Lower leg skin (tissue), 4 donors: ENCODE measurements around the gene NUDT8. TPM values are rescaled to one million over a fixed set of nuclear protein-coding genes. Genes with fewer than 3 reads are reported as not detected.

Source experiments
- DNase-seq, 2 donors: peaks; one replicate each; pipeline ENCODE4 v3.0.0-alpha.2; 2019; ENCODE audit warnings: low spot score in 2 of 2
- H3K4me3 ChIP-seq: fragments of 200-600 bp; sonication (generic); 2 replicates; pipeline ENCODE4 v1.5.1; 2017; ENCODE audit warnings: mild to moderate bottlenecking, low read depth; ENCODE audit not compliant: poor library complexity, severe bottlenecking
- POLR2A ChIP-seq, 2 donors: fragments of 450-650 bp; IDR thresholded peaks; one replicate each; pipeline ENCODE4 v1.6.1; 2016 to 2017; ENCODE audit warnings: antibody characterized with exemption in 2 of 2, mild to moderate bottlenecking in 1 of 2, moderate library complexity in 1 of 2
- WGBS, 2 donors: methylation state at CpG; one replicate each; pipeline ENCODE4 v1.1.5; 2018; 5-methylcytosine and 5-hydroxymethylcytosine counted together
- intact Hi-C: fragments of 100-400 bp; cut with DNase I; formaldehyde crosslinking; loops from one replicate; pipeline ENCODE4 v1.15.0; 2023; ENCODE audit warnings: low total_unique reads
- total RNA-seq, 4 donors: library from RNA; depleted of rRNA; stranded (reverse); fragments of >200 nt; gene quantifications; one replicate each; pipeline ENCODE4 v1.1.0, GENCODE V29; 2016
- TF ChIP-seq, protein P1 (sequence below), 3 donors: fragments of 450-650 bp; IDR thresholded peaks; one replicate each; pipeline ENCODE4 v1.5.1; 2016; ENCODE audit warnings: antibody characterized with exemption in 3 of 3, mild to moderate bottlenecking in 3 of 3, moderate library complexity in 2 of 3

The NUDT8 gene
- total RNA-seq, 4 donors from 2014 or later, result 42.1 to 89.4 (median 55.1) TPM

DNA sequence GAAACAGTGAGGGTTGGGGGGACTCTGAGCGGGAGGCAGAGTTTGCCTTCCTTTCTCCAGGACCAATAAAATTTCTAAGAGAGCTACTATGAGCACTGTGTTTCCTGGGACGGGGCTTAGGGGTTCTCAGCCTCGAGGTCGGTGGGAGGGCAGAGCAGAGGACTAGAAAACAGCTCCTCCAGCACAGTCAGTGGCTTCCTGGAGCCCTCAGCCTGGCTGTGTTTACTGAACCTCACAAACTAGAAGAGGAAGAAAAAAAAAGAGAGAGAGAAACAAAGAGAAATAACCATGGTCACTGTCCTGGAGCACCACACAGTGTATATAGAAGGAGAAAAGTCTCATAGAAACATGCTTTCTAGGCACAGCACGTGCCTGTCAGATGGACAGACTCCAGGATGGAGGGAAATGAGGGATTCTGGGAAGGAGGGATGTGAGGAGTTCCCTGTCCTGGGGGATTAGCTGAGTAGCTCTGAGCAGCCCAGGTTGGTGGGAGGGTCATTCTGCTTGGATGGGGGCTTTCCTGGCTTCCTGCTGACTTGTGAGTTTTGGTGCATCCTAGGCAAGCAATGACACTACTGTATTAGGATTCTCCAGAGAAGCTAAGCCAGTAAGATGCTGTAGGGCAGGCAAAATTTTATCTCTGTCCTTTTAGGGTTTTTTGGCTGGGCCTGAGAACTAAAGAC is 43.0 kb downstream of the NUDT8 start:
- WGBS, 2 donors, result 82 to 92% methylated on average over 4 to 5 of the region's 5 CpGs
- DNase-seq, result no peak
- H3K4me3 ChIP-seq, result no peak overlapping the region
- TF ChIP-seq, protein P1, sequence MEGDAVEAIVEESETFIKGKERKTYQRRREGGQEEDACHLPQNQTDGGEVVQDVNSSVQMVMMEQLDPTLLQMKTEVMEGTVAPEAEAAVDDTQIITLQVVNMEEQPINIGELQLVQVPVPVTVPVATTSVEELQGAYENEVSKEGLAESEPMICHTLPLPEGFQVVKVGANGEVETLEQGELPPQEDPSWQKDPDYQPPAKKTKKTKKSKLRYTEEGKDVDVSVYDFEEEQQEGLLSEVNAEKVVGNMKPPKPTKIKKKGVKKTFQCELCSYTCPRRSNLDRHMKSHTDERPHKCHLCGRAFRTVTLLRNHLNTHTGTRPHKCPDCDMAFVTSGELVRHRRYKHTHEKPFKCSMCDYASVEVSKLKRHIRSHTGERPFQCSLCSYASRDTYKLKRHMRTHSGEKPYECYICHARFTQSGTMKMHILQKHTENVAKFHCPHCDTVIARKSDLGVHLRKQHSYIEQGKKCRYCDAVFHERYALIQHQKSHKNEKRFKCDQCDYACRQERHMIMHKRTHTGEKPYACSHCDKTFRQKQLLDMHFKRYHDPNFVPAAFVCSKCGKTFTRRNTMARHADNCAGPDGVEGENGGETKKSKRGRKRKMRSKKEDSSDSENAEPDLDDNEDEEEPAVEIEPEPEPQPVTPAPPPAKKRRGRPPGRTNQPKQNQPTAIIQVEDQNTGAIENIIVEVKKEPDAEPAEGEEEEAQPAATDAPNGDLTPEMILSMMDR (IDR thresholded peaks at IDR 0.05), result no peak
- TF ChIP-seq POLR2A (IDR thresholded peaks at IDR 0.05), result no peak
- intact Hi-C loops, result no loop called here

GRCh38 chr11:67585911-67586310 is 43.8 kb downstream of the NUDT8 start:
- WGBS, 2 donors, result 90 to 96% methylated on average over 4 of the region's 4 CpGs
- TF ChIP-seq, protein P1 (IDR thresholded peaks at IDR 0.05), result no peak
- TF ChIP-seq POLR2A (IDR thresholded peaks at IDR 0.05), result no peak
- no peak for DNase-seq
- intact Hi-C loops, result no loop called here
- no peak overlapping the region for H3K4me3 ChIP-seq

GRCh38 chr11:67584881-67585873 is 44.6 kb downstream of the NUDT8 start:
- no peak for TF ChIP-seq POLR2A (IDR thresholded peaks at IDR 0.05)
- TF ChIP-seq, protein P1 (IDR thresholded peaks at IDR 0.05), result no peak
- intact Hi-C loops, result no loop called here
- DNase-seq, result peak in 1 of 2 donors; percentile 89
- H3K4me3 ChIP-seq, result no peak overlapping the region
- 79 to 81% methylated on average over 20 to 21 of the region's 21 CpGs for WGBS, 2 donors

- no peak for TF ChIP-seq POLR2A (IDR thresholded peaks at IDR 0.05)
- TF ChIP-seq, protein P1 (IDR thresholded peaks at IDR 0.05), result no peak
Observed at GRCh38 chr11:67584205-67584880, 45.4 kb downstream of the NUDT8 start.

DNA sequence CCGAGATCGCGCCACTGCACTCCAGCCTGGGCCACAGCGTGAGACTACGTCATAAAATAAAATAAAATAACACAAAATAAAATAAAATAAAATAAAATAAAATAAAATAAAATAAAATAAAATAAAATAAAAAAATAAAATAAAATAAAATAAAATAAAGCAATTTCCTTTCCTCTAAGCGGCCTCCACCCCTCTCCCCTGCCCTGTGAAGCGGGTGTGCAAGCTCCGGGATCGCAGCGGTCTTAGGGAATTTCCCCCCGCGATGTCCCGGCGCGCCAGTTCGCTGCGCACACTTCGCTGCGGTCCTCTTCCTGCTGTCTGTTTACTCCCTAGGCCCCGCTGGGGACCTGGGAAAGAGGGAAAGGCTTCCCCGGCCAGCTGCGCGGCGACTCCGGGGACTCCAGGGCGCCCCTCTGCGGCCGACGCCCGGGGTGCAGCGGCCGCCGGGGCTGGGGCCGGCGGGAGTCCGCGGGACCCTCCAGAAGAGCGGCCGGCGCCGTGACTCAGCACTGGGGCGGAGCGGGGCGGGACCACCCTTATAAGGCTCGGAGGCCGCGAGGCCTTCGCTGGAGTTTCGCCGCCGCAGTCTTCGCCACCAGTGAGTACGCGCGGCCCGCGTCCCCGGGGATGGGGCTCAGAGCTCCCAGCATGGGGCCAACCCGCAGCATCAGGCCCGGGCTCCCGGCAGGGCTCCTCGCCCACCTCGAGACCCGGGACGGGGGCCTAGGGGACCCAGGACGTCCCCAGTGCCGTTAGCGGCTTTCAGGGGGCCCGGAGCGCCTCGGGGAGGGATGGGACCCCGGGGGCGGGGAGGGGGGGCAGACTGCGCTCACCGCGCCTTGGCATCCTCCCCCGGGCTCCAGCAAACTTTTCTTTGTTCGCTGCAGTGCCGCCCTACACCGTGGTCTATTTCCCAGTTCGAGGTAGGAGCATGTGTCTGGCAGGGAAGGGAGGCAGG is 46.2 kb downstream of the NUDT8 start, which contains the start of gene GSTP1:
Gene GSTP1 (plus strand): TSS at position 566 of the 958 bp plus-strand sequence. CDS start 32 bp downstream, at position 598.
- peak; percentile 86 to 98 for DNase-seq
- intact Hi-C loops, result no loop called here
- H3K4me3 ChIP-seq, result peak within 1 kb of the TSS; percentile 68
- peak in 1 of 2 donors; percentile 68 for TF ChIP-seq POLR2A (IDR thresholded peaks at IDR 0.05)
- TF ChIP-seq, protein P1 (IDR thresholded peaks at IDR 0.05), result no peak
- 2 to 5% methylated on average over 27 to 76 of the region's 81 CpGs for WGBS, 2 donors

More at GRCh38 chr11:67584205-67584880, 45.4 kb downstream of the NUDT8 start:
- 7 to 13% methylated on average over 30 to 33 of the region's 33 CpGs for WGBS, 2 donors
- intact Hi-C loops, result no loop called here
- H3K4me3 ChIP-seq, result peak overlapping the region; percentile 68
- peak; percentile 83 to 97 for DNase-seq
